ENCODE results near the gene SOX2. TPM values are rescaled to one million over a fixed set of nuclear protein-coding genes. Genes with fewer than 3 reads are reported as not detected.
A peak's percentile ranks its signal among the peaks of the same experiment; 100 is the strongest.

SOX2 gene
- polyA plus RNA-seq, 3 donors, result not detected

- Mint-ChIP-seq H3K9me3 (peaks cover 8 to 49% (median 28%) of the 10 kb centered on the region in 7 donors), H3K27ac (no peak overlapping the region), H3K4me1 (peaks cover 37% of the 10 kb centered on the region), H3K27me3 (ENCODE audit: low read depth in 3 of 3) (peaks cover 93 to 96% (median 96%) of the 10 kb centered on the region in 3 donors), H3K4me3 (peak overlapping the region in 1 of 2 donors; percentile 92), H3K36me3 (peaks cover 0 to 24% of the 10 kb centered on the region in 2 donors)
- TF ChIP-seq CTCF (IDR thresholded peaks at IDR 0.05), result no peak
- no peaks in the 10 kb centered on the region for H3K79me2 ChIP-seq (ENCODE audit: insufficient read depth, low read length)
- no peaks in the 10 kb centered on the region for H4K20me1 ChIP-seq (ENCODE audit: insufficient read depth, low read length)
- H3K4me2 ChIP-seq (replicated peaks; ENCODE audit: extremely low read depth, low read length, poor library complexity, severe bottlenecking), result no peak overlapping the region
- no CpG with 5 or more reads among the region's 5 CpGs for WGBS (ENCODE audit: insufficient coverage)
- H3K27ac ChIP-seq (ENCODE audit: low read depth in 1 of 2, low read length in 2 of 2), result no peak overlapping the region
- intact Hi-C loops (cut with micrococcal nuclease), result no loop called here
- H3K9me3 ChIP-seq (replicated peaks in 1 of 2; ENCODE audit: control insufficient read depth in 1 of 2, insufficient read depth in 1 of 2, low read length in 2 of 2), result peaks cover 3 to 65% of the 10 kb centered on the region in 2 donors
- H3K36me3 ChIP-seq (replicated peaks in 1 of 2; ENCODE audit: control insufficient read depth in 1 of 2, insufficient read depth in 2 of 2, low read length in 2 of 2), result no peaks in the 10 kb centered on the region
- DNase-seq, result no peak
- H2AFZ ChIP-seq (ENCODE audit: insufficient read depth, low read depth, low read length, poor library complexity, severe bottlenecking), result no peak overlapping the region
- peaks cover 97 to 100% of the 10 kb centered on the region in 2 donors for H3K27me3 ChIP-seq (ENCODE audit: control insufficient read depth in 2 of 2, insufficient read depth in 2 of 2, low read length in 2 of 2)
- H3K4me1 ChIP-seq (ENCODE audit: control insufficient read depth in 1 of 2, insufficient read depth in 2 of 2, low read length in 2 of 2), result peaks cover 20 to 25% of the 10 kb centered on the region in 2 donors
- peak overlapping the region in 1 of 3 experiments; percentile 57 for H3K4me3 ChIP-seq (replicated peaks in 1 of 3; ENCODE audit: low read depth in 2 of 3, low read length in 3 of 3)
- H3K9ac ChIP-seq (ENCODE audit: insufficient read depth, low read length, poor library complexity, severe bottlenecking), result no peak overlapping the region
Observed at GRCh38 chr3:181701096-181701495, 10.6 kb upstream of the SOX2 start.

- H3K9me3 Mint-ChIP-seq, result peaks cover 8 to 40% (median 23%) of the 10 kb centered on the region in 7 donors
- peaks cover 33% of the 10 kb centered on the region for H3K4me1 Mint-ChIP-seq
- Histone ChIP-seq H3K9ac (ENCODE audit: insufficient read depth, low read length, poor library complexity, severe bottlenecking) (no peak overlapping the region), H3K79me2 (ENCODE audit: insufficient read depth, low read length) (no peaks in the 10 kb centered on the region), H2AFZ (ENCODE audit: insufficient read depth, low read depth, low read length, poor library complexity, severe bottlenecking) (no peak overlapping the region), H3K4me2 (replicated peaks; ENCODE audit: extremely low read depth, low read length, poor library complexity, severe bottlenecking) (peak overlapping the region; percentile 51), H3K9me3 (replicated peaks in 1 of 2; ENCODE audit: control insufficient read depth in 1 of 2, insufficient read depth in 1 of 2, low read length in 2 of 2) (peaks cover 3 to 48% of the 10 kb centered on the region in 2 donors), H4K20me1 (ENCODE audit: insufficient read depth, low read length) (no peaks in the 10 kb centered on the region), H3K4me3 (replicated peaks in 1 of 3; ENCODE audit: low read depth in 2 of 3, low read length in 3 of 3) (peak overlapping the region in 1 of 3 experiments; percentile 47), H3K27ac (ENCODE audit: low read depth in 1 of 2, low read length in 2 of 2) (no peak overlapping the region), H3K36me3 (replicated peaks in 1 of 2; ENCODE audit: control insufficient read depth in 1 of 2, insufficient read depth in 2 of 2, low read length in 2 of 2) (no peaks in the 10 kb centered on the region), H3K27me3 (ENCODE audit: control insufficient read depth in 2 of 2, insufficient read depth in 2 of 2, low read length in 2 of 2) (peaks cover 96 to 100% of the 10 kb centered on the region in 2 donors), H3K4me1 (ENCODE audit: control insufficient read depth in 1 of 2, insufficient read depth in 2 of 2, low read length in 2 of 2) (peaks cover 20 to 23% of the 10 kb centered on the region in 2 donors)
- H3K27me3 Mint-ChIP-seq (ENCODE audit: low read depth in 3 of 3), result peaks cover 89 to 95% (median 94%) of the 10 kb centered on the region in 3 donors
- no peak for TF ChIP-seq CTCF (IDR thresholded peaks at IDR 0.05)
- no peak overlapping the region for H3K27ac Mint-ChIP-seq
- H3K36me3 Mint-ChIP-seq, result peaks cover 0 to 19% of the 10 kb centered on the region in 2 donors
- intact Hi-C loops (cut with micrococcal nuclease), result no loop called here
- WGBS (ENCODE audit: insufficient coverage), result 3% methylated on average over 33 of the region's 44 CpGs
- H3K4me3 Mint-ChIP-seq, result peak overlapping the region in 1 of 2 donors; percentile 88
- no peak for DNase-seq
Observed at GRCh38 chr3:181703601-181704420, 7.9 kb upstream of the SOX2 start.
